Endothelial cell of umbilical vein (primary cell): ENCODE results near the gene GPX1. TPM values are rescaled to one million over a fixed set of nuclear protein-coding genes. Genes with fewer than 3 reads are reported as not detected.

Experiments
- BruUV-seq: library from RNA; stranded (reverse); fragments of 400-500 nt; replicated peaks from 2 replicates; lab custom pipeline; 2021; lab: Mats Ljungman, UMichigan
- CTCF ChIA-PET: fragments of 300-600, 350-600 bp; sonication (Branson Sonifier 250); formaldehyde crosslinking; loops from one replicate; lab custom pipeline; 2021; ENCODE audit warnings: antibody characterized with exemption, inconsistent platforms; lab: Charles Lee
- POLR2A ChIA-PET: fragments of 300-600, 350-600 bp; sonication (Branson Sonifier 250); formaldehyde crosslinking; loops from one replicate; lab custom pipeline; 2021; ENCODE audit warnings: antibody characterized with exemption, inconsistent platforms; lab: Charles Lee
- DNase-seq: peaks from one replicate; pipeline ENCODE4 v3.0.0-alpha.2; 2011; ENCODE audit warnings: low read depth, low spot score
- FAIRE-seq: peaks from 2 replicates; lab custom pipeline; 2011; peaks lifted over from hg19 to GRCh38; lab: Jason Lieb, UNC
- H2AFZ ChIP-seq: 2 replicates; pipeline ENCODE4 v1.6.0; 2012; ENCODE audit warnings: low read depth, low read length, control low read depth, inconsistent platforms
- H3K27ac ChIP-seq: 2 replicates; pipeline ENCODE4 v1.5.1; 2011; ENCODE audit warnings: low read depth, mild to moderate bottlenecking, control low read depth, low read length, moderate library complexity; ENCODE audit not compliant: insufficient read depth
- H3K27me3 ChIP-seq, 2 experiments: 2 replicates each; pipeline versions ENCODE4 v1.6.0 to v1.6.1; 2011; ENCODE audit warnings: low read length in 2 of 2, mixed read lengths in 1 of 2; ENCODE audit not compliant: control insufficient read depth in 2 of 2, insufficient read depth in 2 of 2
- H3K36me3 ChIP-seq, 2 experiments: 2 replicates in 1 of 2; 3 replicates in 1 of 2; pipeline ENCODE4 v1.5.1; 2011; ENCODE audit warnings: low read length in 2 of 2, mild to moderate bottlenecking in 1 of 2, moderate library complexity in 1 of 2; ENCODE audit not compliant: control insufficient read depth in 2 of 2, insufficient read depth in 2 of 2; ENCODE audit errors: extremely low read depth in 1 of 2
- H3K4me1 ChIP-seq: 3 replicates; pipeline ENCODE4 v1.5.1; 2011; ENCODE audit warnings: mild to moderate bottlenecking, low read length; ENCODE audit not compliant: control insufficient read depth, insufficient read depth; ENCODE audit errors: extremely low read depth
- H3K4me2 ChIP-seq: 2 replicates; pipeline ENCODE4 v1.6.1; 2011; ENCODE audit warnings: low read length, control low read depth, mixed read lengths; ENCODE audit not compliant: insufficient read depth
- H3K4me3 ChIP-seq, 3 experiments: fragments of 200-600 bp in 1 of 3; sonication (generic), shearing (Covaris generic) in 1 of 3; replicated peaks in 1 of 3; 2 replicates each; pipeline ENCODE4 v1.5.1; 2011 to 2016; ENCODE audit warnings: control low read depth in 3 of 3, low read length in 3 of 3, mild to moderate bottlenecking in 2 of 3, inconsistent platforms in 1 of 3, low read depth in 1 of 3, moderate library complexity in 1 of 3; ENCODE audit not compliant: insufficient read depth in 1 of 3
- H3K79me2 ChIP-seq: 2 replicates; pipeline ENCODE4 v1.6.0; 2012; ENCODE audit warnings: low read length, inconsistent platforms; ENCODE audit not compliant: control insufficient read depth, insufficient read depth
- H3K9ac ChIP-seq: replicated peaks from 2 replicates; pipeline ENCODE3; 2011; ENCODE audit warnings: low read length, control low read depth; ENCODE audit not compliant: insufficient read depth; ENCODE audit errors: extremely low read depth
- H3K9me1 ChIP-seq: replicated peaks from 3 replicates; pipeline ENCODE4 v1.6.0; 2011; ENCODE audit warnings: mild to moderate bottlenecking, low read length; ENCODE audit not compliant: control insufficient read depth, insufficient read depth; ENCODE audit errors: extremely low read depth
- H3K9me3 ChIP-seq: replicated peaks from 2 replicates; pipeline ENCODE4 v1.5.1; 2012; ENCODE audit warnings: low read length, inconsistent platforms; ENCODE audit not compliant: control insufficient read depth, insufficient read depth
- H4K20me1 ChIP-seq: replicated peaks from 2 replicates; pipeline ENCODE3; 2011; ENCODE audit warnings: mild to moderate bottlenecking, low read length; ENCODE audit not compliant: control insufficient read depth, insufficient read depth; ENCODE audit errors: extremely low read depth
- CTCF ChIP-seq, 2 donors: IDR thresholded peaks; 1 replicate in 1 of 2; 2 replicates in 1 of 2; pipeline ENCODE4 v1.5.1; 2011; ENCODE audit warnings: low read length in 2 of 2, mild to moderate bottlenecking in 2 of 2, moderate library complexity in 2 of 2, control low read depth in 1 of 2, inconsistent platforms in 1 of 2, low read depth in 1 of 2; ENCODE audit not compliant: insufficient read depth in 1 of 2; ENCODE audit errors: extremely low read depth in 1 of 2
- EZH2 ChIP-seq: IDR thresholded peaks from 2 replicates; pipeline ENCODE4 v1.6.1; 2012; ENCODE audit warnings: borderline replicate concordance, low read depth, mild to moderate bottlenecking, moderate library complexity, low read length, inconsistent platforms; ENCODE audit not compliant: severe bottlenecking
- FOS ChIP-seq: IDR thresholded peaks from 2 replicates; pipeline ENCODE4 v1.6.1; 2011; ENCODE audit warnings: mild to moderate bottlenecking, low read length, moderate library complexity, borderline replicate concordance; ENCODE audit not compliant: insufficient read depth
- GATA2 ChIP-seq: IDR thresholded peaks from 2 replicates; pipeline ENCODE4 v1.7.0; 2011; ENCODE audit warnings: low read depth, mild to moderate bottlenecking, moderate library complexity, mixed read lengths, low read length; ENCODE audit not compliant: insufficient read length, insufficient read depth
- JUN ChIP-seq: IDR thresholded peaks from 2 replicates; pipeline ENCODE4 v1.6.1; 2011; ENCODE audit warnings: borderline replicate concordance, low read depth; ENCODE audit not compliant: insufficient read length, insufficient read depth
- MAX ChIP-seq: IDR thresholded peaks from 2 replicates; pipeline ENCODE4 v1.6.1; 2011; ENCODE audit not compliant: insufficient read depth, insufficient read length
- MYC ChIP-seq: IDR thresholded peaks from one replicate; pipeline ENCODE4 v1.6.1; 2011; ENCODE audit warnings: mild to moderate bottlenecking, low read depth, low read length
- POLR2A ChIP-seq: IDR thresholded peaks from 2 replicates; pipeline ENCODE4 v1.6.1; 2012; ENCODE audit warnings: low read depth, mild to moderate bottlenecking, control low read depth, low read length
- POLR2AphosphoS5 ChIP-seq: IDR thresholded peaks from 2 replicates; pipeline ENCODE4 v1.6.1; 2012; ENCODE audit warnings: low read depth, mild to moderate bottlenecking, control low read depth, low read length, moderate library complexity; ENCODE audit not compliant: insufficient read depth
- dilution Hi-C: fragments of 300-500 bp; cut with MboI; formaldehyde crosslinking; loops from one replicate; pipeline ENCODE4 v1.15.0; 2019; ENCODE audit warnings: low sequenced_read_pairs; ENCODE audit not compliant: extremely low pct_ligation_motif_present
- intact Hi-C: fragments of 100-400 bp; cut with micrococcal nuclease; formaldehyde crosslinking; loops from one replicate; pipeline ENCODE4 v1.10.0; 2022
- polyA plus RNA-seq, 4 experiments: library from polyadenylated mRNA; depleted of rRNA in 3 of 4; stranded (reverse) in 3 of 4; unstranded in 1 of 4; fragments of >200 nt; gene quantifications; 2 replicates each; pipeline versions ENCODE4 v1.2.1 to v1.2.3, GENCODE V29; 2011 to 2012; ENCODE audit warnings: missing spikeins in 1 of 4
- total RNA-seq: library from RNA; stranded (reverse); gene quantifications from 2 replicates; pipeline ENCODE4 v1.2.3, GENCODE V29; 2021

The GPX1 gene
- total and polyA plus RNA-seq, 2 donors (not counting 3 experiments of a cell fraction or from before 2014, with no cell fraction given) = 461 to 1,348 TPM

GRCh38 chr3:49385617-49386016, 27.5 kb upstream of the GPX1 start:
- intact Hi-C loops = no loop called here
- Histone ChIP-seq H3K4me3 (no peak overlapping the region), H3K27me3 (no peaks in the 10 kb centered on the region), H3K27ac (no peak overlapping the region), H3K79me2 (peaks cover 98% of the 10 kb centered on the region), H3K9me3 (no peaks in the 10 kb centered on the region), H3K9ac (no peak overlapping the region), H3K4me2 (no peak overlapping the region), H4K20me1 (peaks cover 15% of the 10 kb centered on the region), H3K4me1 (peaks cover 8% of the 10 kb centered on the region), H3K9me1 (peaks cover 2% of the 10 kb centered on the region), H3K36me3 (peaks cover 0 to 2% of the 10 kb centered on the region in 2 experiments), H2AFZ (no peak overlapping the region)
- TF ChIP-seq MAX = no peak
- TF ChIP-seq POLR2A = no peak
- no peak for TF ChIP-seq JUN
- TF ChIP-seq MYC = no peak
- TF ChIP-seq FOS = no peak
- TF ChIP-seq CTCF (IDR thresholded peaks at IDR 0.05; ENCODE audit: extremely low read depth in 1 of 2, insufficient read depth in 1 of 2, low read depth in 1 of 2, low read length in 2 of 2) = no peak
- TF ChIP-seq GATA2 = no peak
- TF ChIP-seq POLR2AphosphoS5 = no peak
- no peak for TF ChIP-seq EZH2
- BruUV-seq = no TSS peak
- dilution Hi-C loops = no loop called here
- ChIA-PET POLR2A (interaction anchor here (0.5 kb wide), 1 partner anchor 13 kb away, joined by 8 read pairs; no protein-coding TSS in a partner anchor), CTCF (interaction anchor here (1.3 kb wide), 1 partner anchor 64 kb away, joined by 3 read pairs; no protein-coding TSS in a partner anchor)
- DNase-seq (no peak), FAIRE-seq (no peak)
